ENCODE measurements around the gene SNRPA1.
"Not testable (repeated sequence)": the region's sequence is repeated elsewhere in the genome, so short reads cannot be mapped to it uniquely, and the experiment has no call there.

Gene SNRPA1

GRCh38 chr15:101294731-101295606 lies at the start of gene SNRPA1:
Gene SNRPA1 (minus strand): TSS chr15:101295248. CDS start chr15:101295178, 70 bp downstream.
- peak; percentile 95 for DNase-seq (ENCODE audit: low spot score)

- DNase-seq (ENCODE audit: low spot score) = no peak
Measured at GRCh38 chr15:101342056-101342455, 47.0 kb upstream of the SNRPA1 start.

GRCh38 chr15:101338502-101339057 lies 43.5 kb upstream of the SNRPA1 start:
- DNase-seq (ENCODE audit: low spot score) = no peak

- no peak for DNase-seq (ENCODE audit: low spot score)
Measured at GRCh38 chr15:101337976-101338375, 42.9 kb upstream of the SNRPA1 start.

- not testable (repeated sequence) for DNase-seq (ENCODE audit: low spot score)
Measured at GRCh38 chr15:101333907-101334789, 39.1 kb upstream of the SNRPA1 start.

- DNase-seq (ENCODE audit: low spot score) = no peak
Measured at GRCh38 chr15:101332061-101332467, 37.0 kb upstream of the SNRPA1 start.

GRCh38 chr15:101329867-101330380 lies 34.9 kb upstream of the SNRPA1 start:
- DNase-seq (ENCODE audit: low spot score) = no peak

GRCh38 chr15:101329309-101329863 lies 34.3 kb upstream of the SNRPA1 start:
- no peak for DNase-seq (ENCODE audit: low spot score)

- DNase-seq (ENCODE audit: low spot score) = no peak
Measured at GRCh38 chr15:101328001-101328400, 33.0 kb upstream of the SNRPA1 start.

- no peak for DNase-seq (ENCODE audit: low spot score)
Measured at GRCh38 chr15:101327147-101327740, 32.2 kb upstream of the SNRPA1 start.

GRCh38 chr15:101326462-101327146 lies 31.6 kb upstream of the SNRPA1 start:
- no peak for DNase-seq (ENCODE audit: low spot score)

GRCh38 chr15:101326026-101326315 lies 30.9 kb upstream of the SNRPA1 start:
- DNase-seq (ENCODE audit: low spot score) = no peak

- DNase-seq (ENCODE audit: low spot score) = no peak
Measured at GRCh38 chr15:101325263-101326025, 30.4 kb upstream of the SNRPA1 start.

- DNase-seq (ENCODE audit: low spot score) = no peak
Measured at GRCh38 chr15:101324524-101325177, 29.6 kb upstream of the SNRPA1 start.

- no peak for DNase-seq (ENCODE audit: low spot score)
Measured at GRCh38 chr15:101323793-101324523, 28.9 kb upstream of the SNRPA1 start.

- no peak for DNase-seq (ENCODE audit: low spot score)
Measured at GRCh38 chr15:101322854-101323477, 27.9 kb upstream of the SNRPA1 start.

GRCh38 chr15:101322016-101322695 lies 27.1 kb upstream of the SNRPA1 start:
- no peak for DNase-seq (ENCODE audit: low spot score)

GRCh38 chr15:101320501-101321052 lies 25.5 kb upstream of the SNRPA1 start:
- no peak for DNase-seq (ENCODE audit: low spot score)

Data from hematopoietic multipotent progenitor cell treated with erythropoietin and hydrocortisone succinate and interleukin-3 and kit ligand, for 17 days (in vitro differentiated cells).